HUDEP-2 (cell line): ENCODE data around the gene GPC6.

Experiments used
- DNase-seq, 76 experiments: peaks; one replicate each; lab custom pipeline; 2025; ENCODE audit not compliant: unreplicated experiment in 76 of 76; lab: John Stamatoyannopoulos, UW

Gene GPC6

DNA sequence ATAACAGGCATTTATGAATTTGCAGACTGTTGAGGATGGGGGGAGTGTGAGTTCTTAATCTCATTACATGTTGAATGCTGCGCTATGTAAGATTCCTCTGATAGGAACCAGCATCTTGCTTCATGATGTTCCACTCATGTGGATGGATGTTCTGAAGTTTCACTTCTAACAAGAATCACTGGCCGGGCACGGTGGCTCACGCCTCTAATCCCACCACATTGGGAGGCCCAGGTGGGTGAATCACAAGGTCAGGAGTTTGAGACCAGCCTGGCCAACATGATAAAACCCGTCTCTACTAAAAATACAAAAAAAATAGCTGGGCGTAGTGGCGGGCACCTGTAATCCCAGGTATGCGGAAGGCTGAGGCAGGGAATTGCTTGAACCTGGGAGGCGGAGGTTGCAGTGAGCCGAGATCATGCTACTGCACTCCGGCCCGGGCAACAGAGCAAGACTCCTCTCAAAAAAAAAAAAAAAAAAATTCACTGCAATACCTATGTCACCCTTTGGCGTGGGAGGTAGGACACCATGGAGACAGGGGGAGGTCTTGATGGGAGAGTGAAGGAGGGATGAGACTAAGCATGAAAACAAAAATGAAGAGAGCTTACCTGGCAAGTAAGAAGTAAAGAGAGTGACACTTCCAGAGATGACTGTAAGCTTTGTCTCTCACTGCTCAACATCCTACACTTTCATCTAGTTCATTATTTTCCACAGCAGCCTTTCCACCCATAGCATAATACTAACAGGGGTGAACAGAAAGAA is 1119.8 kb downstream of the GPC6 start:
- DNase-seq: no peak

DNA sequence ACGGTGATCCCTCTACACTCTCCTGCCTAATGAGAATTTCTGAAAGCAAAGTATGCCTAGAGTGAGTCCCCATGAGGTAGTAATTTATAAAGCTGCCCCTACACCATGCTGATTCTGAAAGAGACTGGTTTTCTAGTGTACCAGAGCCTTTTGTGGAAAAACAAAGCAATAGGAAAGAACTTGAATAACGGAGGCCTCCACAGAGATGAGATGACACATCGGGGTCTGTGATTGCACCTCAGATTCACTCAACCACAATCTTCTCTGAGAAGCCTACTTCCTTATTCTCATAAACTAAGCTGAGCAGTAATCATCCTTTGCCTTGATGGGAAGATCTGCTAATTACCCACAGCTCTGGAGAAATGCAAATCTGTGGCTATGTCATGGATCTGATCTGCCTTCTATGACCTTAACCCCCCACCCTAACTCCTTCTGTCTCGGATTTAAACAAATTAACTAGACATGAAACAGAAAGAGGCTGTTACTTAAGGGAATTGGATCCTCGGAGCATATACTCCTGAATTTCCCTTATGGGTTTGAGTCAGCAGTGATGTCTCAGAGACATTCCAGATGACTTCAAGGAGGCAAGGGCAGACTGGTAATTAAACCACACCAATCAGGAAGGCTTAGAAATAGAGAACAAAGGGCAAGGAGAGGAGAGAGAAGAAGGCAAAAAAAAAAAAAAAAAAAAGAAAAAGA is 1124.8 kb downstream of the GPC6 start:
- no peak for DNase-seq

DNA sequence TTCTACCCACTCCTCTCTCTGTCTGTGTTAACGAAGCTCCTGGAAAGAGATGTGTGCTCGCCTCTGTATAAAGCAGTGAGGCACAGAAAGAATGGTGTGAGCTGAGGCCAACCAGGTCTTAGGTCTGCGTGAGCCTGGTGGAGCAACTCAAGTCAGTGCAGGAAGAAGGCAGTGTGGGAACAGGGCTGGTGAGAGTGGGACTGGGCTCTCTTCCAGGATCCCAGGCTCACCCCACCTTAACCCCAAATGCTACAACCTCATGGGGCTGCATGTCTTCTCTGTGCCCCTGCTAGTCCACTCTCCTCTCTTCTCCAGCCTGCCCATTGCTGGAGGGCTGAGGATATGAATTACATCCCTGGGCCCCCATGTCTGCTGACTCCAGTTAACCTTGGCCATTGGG is 1125.5 kb downstream of the GPC6 start:
- no peak for DNase-seq

DNA sequence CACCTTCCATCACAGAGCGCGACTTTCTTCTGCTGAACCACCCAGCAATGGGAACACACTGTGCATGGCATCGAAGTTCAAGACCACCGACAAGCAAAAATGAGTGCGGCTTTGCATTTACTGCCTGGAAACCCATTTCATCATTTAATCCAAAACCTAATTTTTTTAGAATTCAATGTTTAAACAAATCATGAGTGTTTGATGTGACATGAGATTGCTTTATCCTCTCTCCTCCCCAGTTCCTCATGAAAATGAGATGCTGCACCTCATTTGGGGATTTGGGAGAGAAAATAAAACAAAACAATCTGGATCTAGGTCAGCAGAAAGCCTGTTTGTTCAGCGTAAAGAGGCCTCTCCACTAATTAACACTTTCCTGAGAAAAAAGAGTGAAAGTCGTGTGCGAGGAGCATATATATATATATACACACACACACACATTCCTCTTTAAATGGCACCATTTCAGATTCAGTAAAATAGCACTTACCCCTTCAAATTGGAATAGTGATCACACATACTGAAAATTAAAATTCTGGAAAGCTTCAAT is 1126.6 kb downstream of the GPC6 start:
- DNase-seq: no peak

DNA sequence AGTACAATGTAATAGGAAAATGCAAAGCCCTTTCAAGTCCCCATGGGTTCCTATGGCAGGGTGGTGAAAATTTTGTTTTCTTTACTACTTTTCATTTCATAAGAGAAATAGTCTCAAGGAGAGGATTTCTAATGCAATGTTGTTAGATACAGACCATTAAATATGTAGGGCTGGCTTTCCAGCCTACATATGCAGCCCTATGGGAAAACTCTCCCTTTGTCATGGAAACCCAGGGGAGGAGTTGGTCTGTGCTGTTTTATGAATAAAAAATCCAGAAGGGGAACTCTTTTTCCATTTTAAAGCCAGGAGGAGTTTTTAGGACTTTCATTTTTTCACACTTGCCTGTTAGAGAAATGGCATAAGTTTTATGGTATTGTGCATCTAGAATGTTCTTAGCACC is 1133.3 kb downstream of the GPC6 start:
- no peak for DNase-seq

DNA sequence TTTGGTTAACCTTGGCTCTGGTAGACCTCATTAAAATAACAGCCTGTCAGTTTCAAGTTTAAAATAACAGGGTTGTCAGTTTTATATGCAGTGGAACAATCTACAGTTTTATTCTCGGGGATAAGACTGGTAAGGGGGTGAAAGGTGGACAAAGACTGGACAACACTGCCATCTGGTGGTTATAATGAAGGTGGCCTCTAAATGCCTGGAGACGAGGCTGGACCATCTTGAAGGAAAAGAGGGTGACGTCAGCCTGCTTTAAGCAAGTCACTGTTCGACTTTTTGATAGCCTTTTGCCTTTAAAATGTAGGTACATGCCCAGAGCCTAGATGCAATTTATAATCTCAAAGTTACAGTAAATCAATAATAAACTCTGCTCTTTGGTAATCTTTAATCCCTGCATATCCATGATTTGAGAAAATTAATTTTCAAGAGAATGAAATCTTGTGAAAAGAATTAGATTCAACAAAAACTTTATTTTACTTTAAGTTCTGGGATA is 1135.9 kb downstream of the GPC6 start:
- DNase-seq: peak in 57 of 76 experiments; percentile 2 to 71 (median 29)

DNA sequence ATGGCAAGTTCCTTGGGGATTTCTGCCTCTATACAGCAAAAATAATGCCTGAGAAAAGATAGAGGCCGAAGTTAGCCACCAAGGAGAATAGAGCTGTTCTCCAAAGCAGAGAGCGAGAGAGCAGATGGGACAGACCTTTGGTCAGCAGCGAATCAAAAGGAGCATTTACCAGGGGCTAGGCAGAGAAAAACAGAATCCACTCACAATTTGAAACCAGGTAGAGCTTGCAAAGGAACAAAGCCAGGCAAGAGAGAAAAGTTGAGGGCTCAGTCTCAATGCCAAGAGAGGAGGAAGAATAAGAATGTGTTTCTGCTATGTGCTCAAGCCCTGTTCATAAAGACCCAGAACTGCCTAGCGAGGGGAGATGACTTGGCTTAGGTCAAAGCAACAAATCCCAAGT is 1140.1 kb downstream of the GPC6 start:
- no peak for DNase-seq

DNA sequence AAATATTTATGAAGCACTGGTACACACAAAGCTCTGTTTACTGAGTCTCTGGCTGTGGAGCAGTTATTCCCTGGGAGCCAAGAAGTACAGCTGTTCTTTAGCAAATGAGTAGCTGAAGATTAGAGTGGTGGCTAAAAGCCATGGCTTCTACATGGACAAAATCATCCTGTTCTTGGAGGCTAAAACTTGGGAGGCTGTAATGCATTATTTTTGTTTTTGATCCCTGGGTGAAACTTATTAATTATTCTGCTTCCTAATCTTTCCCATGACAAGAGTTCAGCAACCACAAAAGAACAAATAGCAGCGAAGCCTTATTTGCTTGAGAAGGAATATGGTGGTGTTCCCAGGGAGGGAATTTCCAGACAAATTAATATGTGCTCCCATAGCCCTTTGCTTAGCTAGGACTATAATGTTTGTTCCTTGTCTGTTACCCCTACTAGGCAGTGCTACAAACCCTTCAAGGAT is 1143.4 kb downstream of the GPC6 start:
- DNase-seq: no peak

DNA sequence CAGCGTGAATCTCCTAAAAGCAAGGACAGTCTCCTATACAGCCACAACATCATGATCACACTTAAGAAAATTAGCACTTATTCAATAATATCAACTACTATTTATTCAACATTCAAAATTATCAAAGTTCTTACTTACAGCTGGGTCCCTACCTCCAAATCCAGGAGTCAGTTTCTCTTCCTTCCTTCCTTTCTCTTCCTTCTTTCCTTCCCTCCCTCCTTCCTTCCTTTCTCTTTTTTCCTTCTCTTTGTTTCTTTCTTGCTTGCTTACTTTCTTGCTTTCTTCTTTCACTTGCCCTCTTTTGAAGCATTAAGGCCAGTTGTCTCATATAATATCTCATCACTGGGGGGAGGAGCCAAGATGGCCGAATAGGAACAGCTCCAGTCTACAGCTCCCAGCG is 1145.2 kb downstream of the GPC6 start:
- no peak for DNase-seq

DNA sequence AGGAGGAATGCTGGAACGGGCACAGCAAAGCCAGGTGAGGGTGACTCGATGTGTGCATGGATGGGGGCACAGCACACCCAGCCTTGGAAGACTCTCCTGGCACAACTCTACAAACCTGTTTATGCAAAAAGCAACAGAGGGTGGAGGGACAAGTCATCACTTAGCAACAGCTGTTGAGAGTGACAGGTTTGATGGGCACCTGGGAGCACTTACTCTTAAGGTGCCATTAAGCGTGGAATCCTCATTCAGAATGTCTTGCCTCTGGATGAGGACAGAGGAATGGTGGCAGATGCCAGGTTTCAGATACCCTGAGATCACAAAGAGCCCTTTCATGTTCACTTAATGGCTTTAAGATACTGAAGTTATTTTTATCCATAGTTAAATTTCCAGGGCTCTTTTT is 1155.9 kb downstream of the GPC6 start:
- DNase-seq: no peak

DNA sequence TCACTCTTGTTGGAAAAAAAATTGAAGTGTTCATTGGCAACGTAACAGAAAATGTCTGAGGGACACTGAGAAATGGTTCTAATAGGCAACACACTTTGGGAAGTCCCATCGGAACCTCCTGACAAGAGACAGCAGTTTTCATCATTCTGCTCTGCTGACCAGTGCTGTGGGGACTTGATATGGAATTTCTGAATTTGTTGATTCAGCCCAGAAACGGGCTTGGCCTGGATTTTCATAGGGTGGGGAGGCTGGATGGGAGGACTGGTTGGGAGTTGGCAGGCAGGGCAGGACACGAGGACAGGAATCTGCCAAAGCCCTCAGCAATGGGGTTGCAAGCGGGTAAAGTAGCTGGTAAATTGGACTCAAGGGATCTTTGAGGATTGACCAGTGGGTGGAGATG is 1156.4 kb downstream of the GPC6 start:
- DNase-seq: no peak

DNA sequence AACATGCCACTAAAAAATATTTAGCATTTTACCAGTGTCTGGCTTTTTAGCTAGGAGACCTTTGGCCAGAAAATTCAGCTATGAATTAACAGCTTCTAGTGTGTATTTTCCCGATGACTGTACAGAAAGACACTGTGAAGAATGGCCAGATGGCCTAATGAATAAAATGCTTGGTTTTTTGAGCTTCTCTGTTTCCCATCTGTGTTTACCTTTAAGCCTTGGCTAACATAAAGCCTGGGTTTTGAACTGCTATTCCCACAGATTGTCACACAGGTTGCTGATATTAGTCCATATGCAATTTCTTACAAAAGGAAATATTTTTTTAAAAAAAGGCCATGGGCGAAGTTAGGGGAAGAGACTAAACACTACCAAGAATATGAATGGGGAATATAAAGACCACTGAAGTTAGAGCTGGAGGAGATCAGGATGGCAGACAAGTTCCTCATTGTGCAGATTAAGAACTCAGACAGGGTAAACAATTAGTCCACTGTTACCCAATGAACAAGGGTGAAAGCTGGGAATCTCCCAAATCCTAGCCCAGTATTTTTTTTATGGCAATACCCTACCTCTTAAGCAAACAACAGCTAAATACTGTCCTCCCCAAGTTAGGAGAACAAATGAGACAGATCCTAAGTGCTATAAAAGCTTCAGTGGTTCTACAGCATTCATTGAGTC is 1157.8 kb downstream of the GPC6 start:
- no peak for DNase-seq

DNA sequence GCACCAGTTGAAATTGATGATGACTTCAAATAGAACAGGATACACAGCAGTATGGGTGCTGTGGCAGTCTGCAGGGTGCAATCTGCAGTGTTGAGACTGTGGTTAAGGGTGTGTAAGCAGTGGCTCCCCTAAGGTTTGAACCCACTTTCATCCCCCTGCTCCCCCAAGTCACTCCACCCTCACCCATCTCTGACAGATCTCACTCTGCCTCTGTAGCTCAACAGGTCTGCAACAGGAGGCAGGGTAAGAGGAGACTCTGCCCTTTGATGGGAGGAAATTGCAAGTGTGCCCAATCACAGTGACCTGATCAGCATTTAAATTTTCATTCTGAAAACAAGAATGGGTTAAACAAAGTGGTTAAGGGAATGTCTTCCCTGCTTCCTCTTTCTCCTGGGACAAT is 1160.4 kb downstream of the GPC6 start:
- DNase-seq: no peak

DNA sequence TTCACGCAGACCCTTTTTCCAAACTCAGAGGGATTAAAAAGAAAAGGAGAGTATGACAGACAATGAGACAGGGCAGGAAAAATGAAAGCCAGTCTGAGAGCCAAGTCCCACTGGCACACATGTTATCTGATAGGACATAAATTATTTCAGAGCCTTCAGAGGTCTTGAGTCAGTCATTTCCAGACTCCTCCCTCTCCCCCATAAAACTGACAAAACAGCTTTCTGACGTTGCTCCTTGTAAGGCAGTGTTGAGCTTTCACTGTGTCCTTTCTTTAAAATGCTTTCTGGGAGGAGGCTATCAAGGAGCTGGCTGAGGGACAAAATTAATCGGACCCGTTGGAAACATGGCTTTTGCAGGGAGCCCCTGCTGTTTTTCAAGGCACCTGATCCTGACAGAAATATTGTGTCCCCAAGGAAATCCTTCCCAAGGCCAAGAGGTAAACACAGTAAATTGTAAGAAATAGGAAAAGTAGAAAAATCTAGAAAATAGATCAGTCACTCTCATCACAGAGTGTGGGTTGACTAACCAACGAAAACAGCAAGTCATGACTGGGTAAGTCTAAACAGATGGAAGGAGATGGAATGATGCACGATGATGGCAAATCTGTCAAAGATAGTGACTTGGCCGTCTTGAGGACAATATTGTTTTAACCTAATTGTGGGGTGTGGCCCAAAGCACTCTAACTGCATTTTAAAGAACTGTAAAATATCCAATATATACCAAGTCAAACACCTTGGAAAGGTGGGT is 1163.2 kb downstream of the GPC6 start:
- peak in 1 of 76 experiments; percentile 3 for DNase-seq

DNA sequence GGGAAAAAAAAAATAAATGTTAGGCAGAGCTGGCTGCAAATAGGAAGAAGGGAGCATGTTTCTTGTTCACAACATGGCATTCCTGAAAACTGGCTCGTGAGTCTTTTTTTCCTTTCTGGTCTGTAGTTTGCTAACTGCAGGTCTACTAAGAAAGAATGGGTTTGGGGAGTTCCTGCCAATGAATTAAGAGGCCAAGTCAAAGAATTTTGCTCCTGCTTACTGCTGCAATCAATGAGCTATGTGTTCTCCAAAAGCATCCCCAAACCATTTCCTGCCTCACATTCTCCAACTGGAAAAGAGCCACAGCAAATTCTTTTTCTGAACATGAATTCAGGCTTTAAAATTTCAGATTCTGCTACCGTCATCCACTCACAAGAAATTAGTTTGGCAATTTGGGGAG is 1164.3 kb downstream of the GPC6 start:
- DNase-seq: no peak

DNA sequence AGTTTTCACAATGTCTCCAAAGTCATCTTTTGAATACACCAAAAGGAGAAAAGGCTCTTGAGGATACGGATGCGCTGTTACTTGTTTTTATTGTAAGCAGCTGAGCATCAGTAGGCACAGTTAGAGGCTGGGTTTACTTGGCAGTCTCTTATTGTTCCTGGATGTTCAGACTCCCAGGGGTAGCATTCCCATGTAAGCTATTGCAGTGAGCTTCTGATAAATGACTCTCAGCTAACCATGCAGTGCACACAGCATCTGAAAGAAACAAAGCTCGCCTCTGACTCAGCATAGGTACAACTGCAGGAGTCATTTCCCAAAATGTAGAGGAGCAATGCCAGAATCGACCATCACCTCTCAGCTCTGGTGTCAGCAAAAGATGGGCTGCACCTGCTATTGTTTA is 1168.1 kb downstream of the GPC6 start:
- no peak for DNase-seq

DNA sequence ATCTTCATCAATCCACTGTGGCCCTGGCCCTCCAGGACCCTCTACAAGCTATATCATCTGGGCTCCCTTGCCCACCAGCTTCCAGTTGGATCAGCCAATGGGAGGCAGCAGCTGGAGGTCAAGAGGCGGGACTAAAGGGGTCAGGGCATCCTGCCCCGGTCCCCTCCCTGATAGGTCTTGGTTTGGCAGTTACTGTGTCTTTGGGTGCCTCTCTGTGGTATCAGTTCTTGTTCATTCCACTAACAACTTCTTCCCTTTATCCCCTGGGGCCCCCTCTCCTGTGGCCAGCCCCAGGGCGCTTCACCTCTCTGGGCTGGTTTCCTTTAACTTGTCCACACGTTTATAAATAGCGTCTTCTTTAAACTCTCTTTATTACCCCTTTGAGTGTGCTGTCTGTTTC is 1169.3 kb downstream of the GPC6 start:
- DNase-seq: no peak

DNA sequence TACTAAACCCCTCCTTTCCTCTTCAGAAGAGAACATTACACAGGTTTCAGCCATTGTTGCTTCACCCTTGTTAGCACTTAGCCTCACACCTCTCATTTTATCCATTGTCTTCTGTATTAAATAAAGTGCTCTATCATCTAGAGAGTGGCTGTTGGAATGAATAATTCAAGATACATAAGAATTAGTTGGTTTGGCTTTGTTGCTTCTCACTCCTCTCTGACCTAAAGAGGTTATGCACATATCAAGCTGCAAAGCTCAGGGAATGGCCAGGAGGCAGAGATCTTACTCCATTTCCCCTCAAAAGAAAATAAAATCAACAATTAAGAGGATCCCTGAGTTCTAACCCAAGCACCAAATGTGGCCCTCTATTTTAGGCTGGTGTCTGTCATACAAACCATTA is 1173.2 kb downstream of the GPC6 start:
- no peak for DNase-seq

DNA sequence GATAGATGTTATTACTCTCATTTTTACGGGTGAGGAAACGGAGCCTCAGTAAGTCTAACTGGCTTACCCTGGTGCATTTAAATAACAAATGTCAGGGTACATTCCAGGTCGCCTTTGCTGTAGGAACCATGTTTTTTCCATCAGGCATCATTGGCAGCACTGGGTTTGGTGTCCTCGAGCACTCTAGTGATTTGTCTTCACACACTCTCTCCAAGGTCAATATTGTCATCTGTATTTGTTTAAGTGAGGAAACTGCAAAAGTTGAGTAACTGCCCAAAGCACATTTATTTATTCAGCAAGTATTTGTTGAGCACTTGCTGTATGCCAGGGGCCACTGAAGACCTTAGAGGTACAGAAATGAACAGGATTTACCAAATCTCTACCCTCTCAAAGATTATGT is 1174.3 kb downstream of the GPC6 start:
- no peak for DNase-seq

DNA sequence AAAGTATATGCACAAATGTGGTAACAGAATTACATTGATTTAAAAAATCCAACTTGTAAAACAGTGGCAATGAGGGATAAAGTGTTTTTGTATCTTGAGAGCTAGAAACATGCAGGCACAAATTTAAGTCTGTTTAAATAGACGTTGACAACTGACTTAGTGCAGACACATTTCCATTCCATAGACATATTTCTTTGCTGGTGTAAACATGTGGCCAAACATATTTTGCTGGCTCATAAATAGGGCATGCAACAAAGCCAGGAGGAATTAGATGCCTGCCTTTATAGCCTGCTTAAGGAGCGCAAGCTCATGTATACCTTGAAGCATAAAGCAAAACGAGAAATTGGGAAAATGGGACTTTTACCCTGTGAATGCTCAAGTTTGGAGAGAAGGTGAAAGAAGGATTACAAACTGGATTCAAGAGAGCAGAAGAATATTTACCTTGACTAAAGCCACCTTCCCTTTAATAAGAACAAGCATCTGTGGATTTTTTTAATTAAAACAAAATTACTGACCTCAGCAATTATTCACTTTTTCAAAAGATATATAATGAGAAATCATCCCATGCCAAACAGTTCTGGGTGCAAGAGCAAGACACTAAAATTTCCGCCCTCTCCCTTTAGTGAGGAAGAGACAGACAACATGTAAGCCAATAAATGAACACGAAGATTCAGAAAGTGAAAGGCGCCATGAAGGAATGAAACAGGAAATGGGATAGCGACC is 1181.9 kb downstream of the GPC6 start:
- DNase-seq: no peak
